ENCODE measurements around the gene FAM186B.
A peak's percentile ranks its signal among the peaks of the same experiment; 100 is the strongest.

Gene FAM186B

GRCh38 chr12:49609059-49609874 is 3.8 kb upstream of the FAM186B start:
- DNase-seq = no peak

GRCh38 chr12:49604856-49605255 is 583 bp downstream of the FAM186B start:
- DNase-seq = no peak

GRCh38 chr12:49603721-49604120 is 1.7 kb downstream of the FAM186B start:
- no peak for DNase-seq

- DNase-seq = no peak
These were observed 5.5 kb downstream of the FAM186B start for GRCh38 chr12:49599961-49600360.

GRCh38 chr12:49598527-49598926 is 6.9 kb downstream of the FAM186B start:
- DNase-seq = no peak

GRCh38 chr12:49588721-49589516 is 16.5 kb downstream of the FAM186B start:
- DNase-seq = peak in 1 of 2 donors; percentile 13

- no peak for DNase-seq
These were observed 17.2 kb downstream of the FAM186B start for GRCh38 chr12:49588281-49588680.

- DNase-seq = no peak
These were observed 18.1 kb downstream of the FAM186B start for GRCh38 chr12:49587174-49587908.

- no peak for DNase-seq
These were observed 19.7 kb downstream of the FAM186B start for GRCh38 chr12:49585477-49586459.

- DNase-seq = no peak
These were observed 20.8 kb downstream of the FAM186B start for GRCh38 chr12:49584591-49584990.

- DNase-seq = no peak
These were observed 21.9 kb downstream of the FAM186B start for GRCh38 chr12:49583366-49584094.

GRCh38 chr12:49582850-49583249 is 22.6 kb downstream of the FAM186B start:
- no peak for DNase-seq

- no peak for DNase-seq
These were observed 23.2 kb downstream of the FAM186B start for GRCh38 chr12:49582201-49582600.

- peak; percentile 67 to 68 for DNase-seq
These were observed 24.6 kb downstream of the FAM186B start for GRCh38 chr12:49580572-49581535.

GRCh38 chr12:49578471-49579112 is 26.8 kb downstream of the FAM186B start:
- no peak for DNase-seq

- no peak for DNase-seq
These were observed 27.7 kb downstream of the FAM186B start for GRCh38 chr12:49577589-49578315.

GRCh38 chr12:49568442-49569162 is 36.8 kb downstream of the FAM186B start:
- DNase-seq = peak; percentile 11 to 34
